CD4-positive, alpha-beta T cell treated with Interleukin-1 beta for 1 hour (primary cell): ENCODE measurements around the gene PTPN1.
"Not testable (repeated sequence)": the region's sequence is repeated elsewhere in the genome, so short reads cannot be mapped to it uniquely, and the experiment has no call there.

ENCODE experiments used
- DNase-seq, 2 donors: peaks; one replicate each; pipeline ENCODE4 v3.0.0-alpha.2; 2020 to 2022

PTPN1 gene

DNA sequence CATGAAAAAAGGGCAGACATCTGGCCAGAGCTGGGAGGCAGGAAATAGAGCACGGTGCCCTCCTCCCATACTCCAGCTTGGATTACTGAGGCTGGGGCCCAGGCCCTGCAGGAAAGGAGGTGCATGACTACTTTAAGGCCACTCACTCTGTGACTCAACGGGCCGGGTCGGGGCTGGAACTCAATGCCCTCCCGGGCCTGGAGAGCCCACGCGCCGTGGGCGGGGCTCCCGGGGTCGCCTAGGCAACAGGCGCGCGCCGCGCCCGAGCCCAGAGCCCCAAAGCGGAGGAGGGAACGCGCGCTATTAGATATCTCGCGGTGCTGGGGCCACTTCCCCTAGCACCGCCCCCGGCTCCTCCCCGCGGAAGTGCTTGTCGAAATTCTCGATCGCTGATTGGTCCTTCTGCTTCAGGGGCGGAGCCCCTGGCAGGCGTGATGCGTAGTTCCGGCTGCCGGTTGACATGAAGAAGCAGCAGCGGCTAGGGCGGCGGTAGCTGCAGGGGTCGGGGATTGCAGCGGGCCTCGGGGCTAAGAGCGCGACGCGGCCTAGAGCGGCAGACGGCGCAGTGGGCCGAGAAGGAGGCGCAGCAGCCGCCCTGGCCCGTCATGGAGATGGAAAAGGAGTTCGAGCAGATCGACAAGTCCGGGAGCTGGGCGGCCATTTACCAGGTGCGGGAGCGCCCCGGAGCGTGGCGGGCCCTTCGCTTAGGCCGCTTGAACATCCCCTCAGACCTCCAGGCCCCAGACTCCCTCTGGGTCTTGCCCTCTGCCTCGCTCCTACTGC lies at the start of gene PTPN1:
TSS of gene PTPN1 (plus strand) at position 461 of the 783 bp plus-strand sequence. CDS start at position 606, 145 bp downstream.
- peak; percentile 99 to 100 for DNase-seq

DNA sequence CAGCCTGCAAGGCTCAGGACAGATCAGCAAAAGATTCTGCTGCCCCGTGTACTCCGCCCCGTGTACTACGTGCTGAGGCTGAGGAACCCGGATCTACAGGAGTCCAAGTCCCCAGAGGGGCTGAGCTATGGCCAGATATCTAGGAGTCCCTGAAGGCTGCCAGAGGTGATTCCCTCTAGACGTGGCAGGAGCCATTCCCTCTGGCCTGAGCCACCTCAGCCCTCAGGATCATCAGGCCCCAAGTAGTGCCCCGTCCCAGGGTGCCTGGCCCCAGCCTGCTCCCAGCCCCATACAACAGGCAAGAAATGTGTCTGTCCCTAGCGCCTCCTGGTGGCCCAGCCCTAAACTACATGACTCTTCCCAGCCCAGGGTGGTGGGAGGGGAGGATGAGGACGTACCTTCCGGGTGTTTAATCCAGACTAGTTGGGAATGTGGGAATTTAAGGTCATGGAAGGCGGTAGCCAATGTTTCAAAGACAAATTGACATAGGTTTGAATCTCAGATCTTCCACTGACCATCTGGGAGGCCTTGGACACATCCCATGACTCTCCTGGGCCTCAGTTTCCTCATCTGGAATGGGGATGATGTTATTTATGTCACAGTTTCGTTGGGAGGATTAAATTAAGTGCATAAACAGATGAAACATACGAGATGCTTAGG lies 49.4 kb upstream of the PTPN1 start:
- DNase-seq, result peak; percentile 78 to 82

DNA sequence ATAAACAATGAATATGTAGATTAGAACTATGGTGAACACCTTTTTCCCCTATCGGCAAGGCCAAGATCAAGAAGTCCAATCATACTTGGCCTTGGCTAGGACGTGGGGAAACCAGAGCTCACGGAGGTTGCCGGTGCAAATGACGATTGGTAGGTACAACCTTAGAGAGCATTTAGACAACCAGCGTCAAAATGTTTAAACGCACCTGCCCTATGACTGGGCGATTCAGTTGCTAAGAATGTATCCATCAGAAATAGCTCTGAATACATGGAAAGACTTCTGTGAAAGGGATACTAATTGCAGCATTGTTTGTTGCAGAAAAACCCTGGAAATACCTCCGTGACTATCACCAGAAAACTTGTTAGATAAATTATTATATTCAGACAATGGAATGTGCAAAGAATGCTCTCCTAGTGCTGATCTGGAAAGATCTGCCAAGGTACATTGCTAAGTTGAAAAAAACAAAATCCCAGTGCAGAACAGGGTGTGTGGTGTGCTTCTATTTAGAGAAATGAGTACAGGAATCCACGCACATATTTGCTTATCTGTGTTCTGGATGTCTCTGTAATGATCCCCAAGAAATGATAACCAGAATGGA lies 48.0 kb upstream of the PTPN1 start:
- DNase-seq, result no peak

DNA sequence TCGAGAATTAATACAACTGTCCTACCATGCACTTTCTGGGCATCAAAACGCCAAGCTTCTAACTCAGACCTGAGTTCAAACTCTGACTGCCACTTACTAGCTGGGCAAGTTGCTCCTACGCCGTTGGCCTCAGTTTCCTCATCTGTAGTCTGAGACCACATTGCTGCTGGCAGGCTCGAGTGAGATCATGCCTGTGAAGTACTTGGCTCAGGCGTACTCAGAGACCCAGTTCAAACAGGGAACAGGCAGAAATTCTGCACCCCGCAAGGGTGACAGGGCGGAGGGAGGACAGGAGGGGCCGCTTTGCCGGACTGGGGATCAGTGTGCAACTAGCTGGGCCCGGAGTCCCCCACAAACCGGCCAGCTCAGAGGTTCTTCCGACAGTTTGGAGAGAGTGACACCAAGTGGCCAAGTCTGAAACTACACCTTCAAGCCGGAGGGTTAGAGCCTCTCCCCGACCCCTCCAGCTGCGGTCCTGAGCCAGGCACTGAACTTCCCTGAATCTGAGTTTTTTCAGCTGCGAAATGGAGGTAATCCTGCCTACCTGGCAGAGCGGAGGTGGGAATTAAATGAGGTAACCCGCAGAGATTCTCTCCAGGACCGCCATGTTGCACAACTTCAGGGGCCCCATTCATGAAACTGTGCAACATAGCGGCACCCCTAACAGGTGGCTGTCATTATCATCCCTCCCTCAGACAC lies 46.0 kb upstream of the PTPN1 start:
- peak; percentile 65 to 70 for DNase-seq

DNA sequence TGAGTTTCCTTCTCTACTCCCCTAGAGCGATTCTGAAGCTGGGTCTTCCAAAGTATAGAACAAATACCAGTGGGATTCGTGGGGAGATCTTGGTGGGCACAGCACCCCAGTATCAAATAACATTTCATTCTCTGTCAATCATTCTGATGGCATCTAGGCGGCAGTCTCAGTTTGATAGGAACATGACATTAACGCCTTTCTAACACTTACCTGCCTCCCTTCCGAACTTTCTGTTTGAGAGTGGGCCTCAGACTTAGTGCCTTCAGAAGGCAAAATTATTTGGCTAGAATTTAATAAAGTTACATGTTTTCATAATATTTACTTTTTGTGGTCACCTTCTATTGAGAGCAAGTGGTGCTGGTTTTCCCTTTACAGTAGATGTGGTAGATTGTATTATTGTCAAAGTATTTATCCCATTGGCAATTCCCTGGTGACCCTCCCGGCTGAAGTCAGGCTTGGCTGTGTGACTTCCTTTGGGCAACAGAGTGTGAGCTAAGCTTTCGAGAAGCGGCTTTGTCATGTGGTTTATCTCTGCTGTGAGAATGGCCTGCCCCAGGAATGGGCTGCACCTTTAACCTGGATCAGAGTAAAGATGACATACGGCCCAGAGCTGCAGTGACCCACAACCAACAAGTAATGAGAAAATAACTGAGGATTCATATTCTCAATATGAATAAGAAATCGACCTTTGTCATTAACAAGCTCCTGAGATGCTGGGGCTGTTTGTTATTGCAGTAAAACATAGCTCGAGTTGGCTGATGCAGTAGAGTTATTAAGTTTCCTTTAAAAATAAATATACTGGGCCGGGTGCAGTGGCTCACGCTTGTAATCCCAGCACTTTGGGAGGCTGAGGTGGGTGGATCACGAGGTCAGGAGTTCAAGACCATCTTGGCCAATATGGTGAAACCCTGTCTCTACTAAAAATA lies 45.2 kb upstream of the PTPN1 start:
- DNase-seq, result no peak

DNA sequence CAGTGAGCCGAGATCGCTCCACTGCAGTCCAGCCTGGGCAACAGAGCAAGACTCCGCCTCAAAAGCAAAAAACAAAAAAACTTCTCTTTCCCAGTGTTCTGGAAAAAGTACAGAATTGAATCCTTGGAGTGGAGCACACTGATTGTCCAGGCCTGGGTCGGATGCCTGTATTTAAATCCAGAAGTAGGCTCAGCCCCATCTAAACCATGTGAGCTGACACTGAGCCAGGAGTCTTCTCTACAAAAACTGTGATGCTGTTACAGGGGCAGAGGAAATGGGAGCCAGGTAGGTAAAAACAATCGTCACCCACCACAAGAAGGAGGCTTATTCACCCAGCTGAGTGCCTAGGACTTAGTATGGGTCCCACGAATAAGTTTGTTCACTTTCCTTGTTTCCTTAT lies 43.0 kb upstream of the PTPN1 start:
- no peak for DNase-seq

DNA sequence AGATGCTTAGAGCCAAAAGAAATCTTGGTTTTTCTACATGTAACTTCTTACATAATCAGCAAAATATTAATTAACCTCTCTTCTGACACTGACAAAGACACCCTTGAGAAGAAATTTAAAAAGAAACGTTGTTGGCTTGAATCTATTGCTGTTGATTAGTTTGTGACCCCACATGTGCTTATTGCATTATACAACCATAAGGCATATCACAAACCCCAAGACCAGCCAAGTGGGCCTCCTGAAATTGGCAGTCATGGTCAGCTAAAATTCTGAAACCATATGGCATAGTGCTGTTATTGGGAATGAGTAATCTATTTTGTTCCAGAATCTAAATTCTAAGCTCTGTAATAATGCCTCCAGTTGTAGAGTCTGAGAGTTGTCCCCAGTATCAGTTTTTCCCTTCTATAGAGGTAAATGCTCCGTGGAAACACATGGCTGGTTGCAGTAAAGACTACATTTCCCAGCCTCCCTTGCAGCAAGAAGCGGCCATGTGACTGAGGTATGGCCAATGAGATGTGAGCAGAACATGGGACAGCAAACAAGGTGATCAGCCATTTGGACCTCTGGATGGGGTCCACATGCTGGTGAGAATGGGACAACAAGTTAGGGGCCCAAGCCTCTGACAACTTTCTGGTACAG lies 42.3 kb upstream of the PTPN1 start:
- peak; percentile 39 to 50 for DNase-seq

DNA sequence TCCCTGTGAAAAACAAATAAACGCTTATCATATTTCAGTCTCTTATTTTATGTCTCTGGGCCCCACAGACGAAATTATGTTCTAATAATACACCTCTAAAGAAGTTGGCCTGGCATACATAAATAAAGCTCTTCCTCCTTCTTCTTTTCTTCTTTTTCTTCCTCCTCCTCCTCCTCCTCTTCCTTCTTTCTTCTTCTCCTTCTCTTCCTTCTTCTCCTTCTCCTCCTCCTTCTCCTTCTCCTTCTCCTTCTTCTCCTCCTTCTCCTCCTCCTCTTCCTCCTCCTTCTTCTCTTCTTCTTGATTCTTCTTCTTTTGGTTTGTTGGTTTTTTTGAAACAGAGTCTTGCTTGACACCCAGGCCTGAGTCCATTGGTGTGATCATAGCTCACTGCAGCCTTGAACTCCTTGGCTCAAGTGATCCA lies 41.8 kb upstream of the PTPN1 start:
- DNase-seq, result no peak

DNA sequence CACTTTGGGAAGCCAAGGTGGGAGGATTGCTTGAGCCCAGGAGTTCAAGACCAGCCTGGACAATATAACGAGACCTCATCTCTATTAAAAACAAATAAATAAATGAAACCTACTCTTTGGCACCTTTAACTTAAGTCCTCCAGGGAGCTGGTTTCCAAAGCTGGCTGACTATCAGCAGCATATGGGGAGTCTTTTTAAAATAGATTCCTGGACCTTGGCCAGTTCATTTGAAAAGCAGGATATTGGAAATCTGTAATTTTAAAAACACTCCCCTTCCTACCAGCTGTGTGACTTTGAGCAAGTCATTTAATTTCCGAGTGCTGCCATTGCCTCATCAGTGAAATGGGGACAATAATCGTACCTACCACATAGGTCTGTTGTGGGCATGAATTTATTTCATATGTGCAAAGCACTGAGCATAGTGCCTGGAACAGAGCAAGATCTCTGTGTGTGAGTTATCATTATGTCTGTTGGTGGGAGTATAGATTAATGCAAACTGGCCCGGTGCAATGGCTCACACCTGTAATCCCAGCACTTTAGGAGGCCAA lies 40.9 kb upstream of the PTPN1 start:
- DNase-seq, result no peak

DNA sequence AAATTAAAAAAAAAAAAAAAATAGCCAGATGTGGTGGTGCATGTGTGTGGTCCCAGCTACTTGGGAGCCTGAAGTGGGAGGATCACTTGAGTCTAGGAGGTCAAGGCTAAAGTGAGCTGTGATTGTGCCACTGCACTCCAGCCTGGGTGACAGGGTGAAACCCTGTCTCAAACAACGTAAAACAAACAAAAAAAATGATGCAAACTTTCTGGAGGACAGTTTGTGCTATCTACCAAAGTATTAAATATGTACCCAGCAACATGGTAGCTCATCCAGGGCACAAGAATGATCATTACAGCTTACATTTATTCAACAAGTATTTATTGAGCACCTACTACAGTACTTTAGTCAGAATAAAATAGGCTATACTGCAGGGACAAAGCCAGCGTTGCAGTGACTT lies 40.4 kb upstream of the PTPN1 start:
- no peak for DNase-seq

DNA sequence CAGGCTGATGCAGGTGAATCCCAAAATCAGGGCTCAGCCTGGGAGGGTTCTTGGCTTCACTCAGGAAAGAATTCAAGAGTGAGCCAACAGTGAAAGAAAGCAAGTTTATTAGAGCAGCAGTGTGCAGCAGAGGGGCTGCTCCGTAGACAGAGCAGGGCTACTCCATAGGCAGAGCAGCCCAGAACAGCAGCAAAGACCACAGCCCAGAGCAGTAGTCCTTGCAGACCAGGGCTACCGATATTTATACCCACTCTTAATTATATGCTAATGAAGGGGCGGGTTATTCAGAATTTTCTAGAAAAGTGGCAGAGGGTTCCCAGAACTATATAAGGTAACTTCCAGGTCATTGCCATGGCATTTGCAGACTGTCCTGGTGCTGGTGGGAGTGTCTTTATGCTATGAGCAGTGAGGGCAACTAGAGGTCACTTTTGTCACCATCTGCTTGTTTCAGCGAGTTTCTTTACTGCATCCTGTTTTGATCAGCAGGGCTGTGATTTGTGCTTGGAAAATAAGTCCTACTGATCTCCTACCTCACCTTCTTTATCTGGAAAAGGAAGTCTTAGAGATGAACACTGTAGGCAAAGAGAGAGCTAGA lies 39.8 kb upstream of the PTPN1 start:
- no peak for DNase-seq

DNA sequence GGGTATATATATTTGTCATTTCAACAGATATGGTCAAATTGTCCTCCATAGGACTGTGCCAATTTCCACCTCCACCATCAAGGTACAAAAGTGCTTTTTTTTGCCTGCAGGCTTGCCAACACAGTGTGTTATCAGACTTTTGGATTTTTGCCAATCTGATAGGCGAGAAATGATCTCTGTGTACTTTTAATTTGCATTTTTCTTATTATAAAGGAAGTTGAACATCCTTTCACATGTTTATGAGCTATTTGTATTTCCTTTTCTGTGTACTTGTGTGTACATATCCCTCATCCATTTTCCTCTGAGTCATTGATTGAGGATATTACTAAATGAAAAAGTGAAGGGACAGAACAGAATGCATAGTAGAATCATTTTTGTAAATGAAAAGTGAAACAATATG lies 39.0 kb upstream of the PTPN1 start:
- DNase-seq, result no peak

DNA sequence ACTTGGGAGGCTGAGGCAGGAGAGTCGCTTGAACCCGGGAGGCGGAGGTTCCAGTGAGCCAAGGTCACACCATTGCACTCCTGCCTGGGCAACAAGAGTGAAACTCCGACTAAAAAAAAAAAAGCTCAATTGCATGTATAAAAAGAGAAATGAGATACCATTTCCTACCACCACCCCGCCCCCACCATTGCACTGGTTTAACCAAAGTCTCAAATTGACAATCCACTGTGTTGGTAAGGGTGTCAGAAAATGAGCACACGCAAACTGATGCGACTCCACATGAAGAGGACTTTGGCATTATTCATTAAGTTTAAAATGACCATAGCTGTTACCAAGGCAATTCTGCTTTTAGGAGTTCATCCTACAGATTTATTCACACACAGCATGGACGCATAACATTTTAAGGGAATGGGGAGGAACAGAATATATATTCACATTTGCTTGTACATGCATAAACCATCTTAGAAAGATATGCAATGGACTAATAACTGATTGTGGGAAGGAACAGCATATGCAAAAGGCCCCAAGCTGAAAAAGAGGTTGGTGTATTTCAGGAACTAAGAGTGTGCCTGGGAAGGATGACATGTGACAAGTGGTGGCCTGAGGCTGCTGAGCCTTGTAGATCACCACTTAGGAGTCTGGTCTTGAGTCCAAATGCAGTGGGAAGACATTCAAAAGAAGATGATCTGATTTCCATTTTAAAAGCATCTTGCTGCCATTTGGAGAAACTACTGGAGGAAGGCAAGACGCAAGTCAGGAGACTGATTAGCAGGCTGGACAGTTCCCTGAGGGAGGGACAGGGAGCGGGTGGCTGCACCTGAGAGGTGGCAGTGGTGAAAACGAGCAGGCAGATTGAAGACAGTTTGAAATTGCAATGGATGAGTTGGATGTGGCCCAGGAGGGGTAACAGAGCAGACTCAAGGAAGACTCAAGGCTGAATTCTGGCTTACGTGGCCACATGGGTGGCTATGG lies 37.2 kb upstream of the PTPN1 start:
- DNase-seq, result no peak

DNA sequence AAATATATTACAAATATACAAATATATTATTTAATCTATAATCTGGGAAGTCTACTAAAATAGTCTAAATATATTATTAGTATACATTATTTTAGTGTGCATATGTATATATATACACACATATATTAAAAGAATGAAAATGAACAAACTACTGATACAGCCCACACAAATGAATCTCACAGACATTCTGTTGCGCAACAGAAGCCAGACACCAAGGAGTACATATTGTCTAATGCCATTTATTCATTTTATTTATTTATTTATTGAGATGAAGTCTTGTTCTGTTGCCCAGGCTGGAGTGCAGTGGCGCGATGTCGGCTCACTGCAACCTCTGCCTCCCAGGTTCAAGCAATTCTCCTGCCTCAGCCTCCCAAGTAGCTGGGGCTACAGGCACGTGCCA lies 35.8 kb upstream of the PTPN1 start:
- DNase-seq, result not testable (repeated sequence)

DNA sequence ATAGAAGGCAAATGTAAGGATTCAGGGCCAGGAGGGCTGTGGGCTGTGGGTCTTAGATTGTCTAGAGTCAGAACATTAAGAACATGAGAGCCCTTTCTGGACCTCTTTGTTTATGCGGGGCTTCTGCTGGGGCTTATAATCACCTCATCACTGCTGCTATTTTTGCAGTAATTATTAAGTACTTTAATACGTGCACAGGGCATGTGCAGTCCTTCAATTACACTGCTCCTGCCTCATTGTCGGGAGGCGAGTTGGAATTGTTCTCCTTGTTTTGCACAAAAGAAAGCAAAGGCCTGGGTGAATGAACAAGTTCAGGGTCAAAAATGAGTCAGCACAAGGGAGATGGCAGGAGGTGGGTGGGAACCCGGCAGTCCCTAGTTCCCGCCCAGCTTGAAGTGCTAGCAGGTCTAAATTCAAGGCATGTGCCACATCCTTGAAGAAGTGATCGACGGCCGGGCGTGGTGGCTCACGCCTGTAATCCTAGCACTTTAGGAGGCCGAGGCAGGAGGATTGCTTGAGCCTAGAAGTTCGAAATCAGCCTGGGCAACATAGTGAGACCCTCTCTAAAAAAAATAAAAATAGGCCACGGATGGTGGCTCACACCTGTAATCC lies 34.4 kb upstream of the PTPN1 start:
- DNase-seq, result no peak

DNA sequence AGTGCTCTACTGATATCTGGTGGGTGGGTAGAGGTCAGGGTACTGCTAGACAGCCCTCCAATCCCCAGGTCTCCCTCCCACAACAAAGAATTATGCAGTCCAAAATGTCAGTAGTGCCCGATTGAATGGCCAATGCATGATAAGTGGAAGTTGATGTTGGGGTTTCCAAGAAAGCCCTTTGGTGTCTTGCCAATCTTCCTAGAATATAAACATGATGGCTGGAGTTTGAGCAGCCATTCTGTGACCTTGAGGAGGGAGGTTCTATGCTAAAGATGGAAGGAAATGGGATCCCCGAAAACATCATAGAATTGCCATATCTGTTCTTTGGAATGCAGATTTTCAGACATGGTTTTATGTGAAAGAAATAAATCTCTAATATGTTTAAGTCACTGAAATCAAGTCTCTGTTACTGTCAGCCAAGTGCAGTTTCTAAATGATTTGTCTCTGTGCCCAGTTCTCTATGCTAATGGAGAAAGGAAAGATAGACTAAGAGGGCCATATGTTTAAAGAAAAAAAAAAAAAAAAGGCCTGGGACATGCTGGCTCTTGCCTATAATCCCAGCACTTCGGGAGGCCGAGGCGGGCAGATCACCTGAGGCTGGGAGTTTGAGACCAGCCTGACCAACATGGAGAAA lies 32.8 kb upstream of the PTPN1 start:
- DNase-seq, result no peak

DNA sequence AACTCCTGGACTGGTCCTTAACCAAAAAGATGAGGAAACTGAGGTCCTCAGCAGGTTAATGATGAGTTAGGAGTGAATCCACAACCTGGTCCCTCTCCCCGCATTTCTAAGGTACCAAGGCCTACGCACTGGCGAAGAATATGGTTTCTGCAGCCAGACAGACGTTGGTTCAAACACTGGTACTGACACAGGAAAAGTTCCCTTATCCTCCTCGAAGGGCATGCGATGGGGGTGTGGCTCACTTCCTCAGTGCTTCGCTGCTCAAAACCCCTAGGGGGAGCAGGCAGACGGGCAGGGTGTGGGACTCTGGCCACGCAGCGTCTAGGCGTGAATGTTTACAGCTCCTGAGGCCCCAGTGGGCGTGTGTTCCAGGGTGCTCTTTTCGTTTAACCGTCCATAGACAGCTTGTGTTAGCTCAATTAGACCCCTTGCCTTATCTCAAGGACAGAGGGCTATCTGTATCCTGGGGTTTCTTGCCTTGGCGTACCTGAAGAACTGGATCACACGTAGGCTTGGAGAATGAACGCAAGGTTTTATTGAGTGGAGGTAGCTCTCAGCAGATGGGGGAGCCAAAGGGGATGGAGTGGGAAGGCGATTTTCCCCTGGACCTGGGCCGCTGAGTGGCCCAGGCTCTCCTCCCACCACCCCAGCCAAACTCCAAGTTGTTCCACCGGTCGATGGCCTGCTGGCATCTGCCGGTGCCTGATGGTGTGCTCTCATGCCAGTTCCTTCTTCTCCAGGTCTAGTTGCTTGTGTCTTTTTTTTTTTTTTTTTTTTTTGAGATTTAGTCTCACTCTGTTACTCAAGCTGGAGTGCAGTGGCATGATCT lies 31.8 kb upstream of the PTPN1 start:
- peak; percentile 81 for DNase-seq

DNA sequence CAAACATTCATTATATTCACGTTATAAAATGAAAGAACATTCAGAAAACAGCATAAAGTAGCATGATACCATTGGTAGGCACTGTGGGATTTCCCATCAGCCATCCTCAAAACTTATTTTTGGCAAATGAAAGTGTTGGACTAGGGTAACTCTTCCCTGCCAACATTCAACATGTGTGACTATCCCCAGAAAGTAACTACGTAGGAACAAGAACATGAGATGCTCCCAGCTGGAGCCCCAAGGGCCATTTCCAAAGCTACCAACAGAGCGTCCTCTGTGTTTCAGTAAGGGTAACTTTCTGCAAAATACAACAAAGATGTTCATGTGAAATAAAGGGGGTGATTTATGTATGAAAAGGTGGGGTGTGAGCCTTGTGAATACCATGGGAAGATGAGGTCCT lies 28.4 kb upstream of the PTPN1 start:
- DNase-seq, result no peak
